MM.1S (cell line): ENCODE results near the gene NR1I2.

Source experiments
- EZH2 ChIP-seq: fragments of 300-600 bp; sonication (generic); optimal IDR thresholded peaks from 2 replicates; pipeline ENCODE3; 2017; ENCODE audit warnings: low read depth, mild to moderate bottlenecking, antibody characterized with exemption, low read length, mixed read lengths
- TF ChIP-seq, protein P1 (sequence below): fragments of 300-600 bp; sonication (generic); IDR thresholded peaks from 2 replicates; pipeline ENCODE4 v1.5.1; 2016; ENCODE audit warnings: antibody characterized with exemption, low read length, mixed read lengths

DNA sequence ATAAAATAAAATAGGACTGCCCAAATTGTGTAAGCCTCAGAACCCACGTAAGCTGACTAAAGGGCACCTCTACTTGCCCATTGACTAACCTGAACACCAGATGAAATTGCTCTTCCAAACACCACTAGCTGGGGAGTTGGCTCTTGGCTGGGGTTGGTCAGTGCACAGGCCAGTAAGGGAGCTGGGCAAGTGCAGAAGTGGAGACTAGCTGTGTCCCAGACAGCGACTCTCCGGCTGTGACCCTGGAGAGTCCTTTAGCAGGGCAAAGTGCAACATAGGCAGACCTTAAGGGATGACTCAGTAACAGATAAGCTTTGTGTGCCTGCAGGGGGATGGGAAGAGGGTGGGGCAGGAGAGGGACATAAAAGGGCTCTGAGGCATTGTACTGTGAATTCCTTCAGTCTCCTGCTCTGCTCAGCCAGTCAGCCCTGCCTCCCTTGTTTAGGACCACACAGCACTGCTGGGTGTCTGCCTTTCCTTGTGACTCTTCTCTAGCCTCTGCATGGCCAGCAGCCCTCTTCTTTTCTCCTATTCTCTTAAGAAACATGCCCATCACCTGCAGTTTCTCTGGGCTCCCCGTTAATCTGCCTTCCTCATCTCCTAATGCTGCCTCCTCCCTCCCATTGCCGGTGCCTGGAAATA lies 13.2 kb downstream of the NR1I2 start:
- TF ChIP-seq, protein P1, sequence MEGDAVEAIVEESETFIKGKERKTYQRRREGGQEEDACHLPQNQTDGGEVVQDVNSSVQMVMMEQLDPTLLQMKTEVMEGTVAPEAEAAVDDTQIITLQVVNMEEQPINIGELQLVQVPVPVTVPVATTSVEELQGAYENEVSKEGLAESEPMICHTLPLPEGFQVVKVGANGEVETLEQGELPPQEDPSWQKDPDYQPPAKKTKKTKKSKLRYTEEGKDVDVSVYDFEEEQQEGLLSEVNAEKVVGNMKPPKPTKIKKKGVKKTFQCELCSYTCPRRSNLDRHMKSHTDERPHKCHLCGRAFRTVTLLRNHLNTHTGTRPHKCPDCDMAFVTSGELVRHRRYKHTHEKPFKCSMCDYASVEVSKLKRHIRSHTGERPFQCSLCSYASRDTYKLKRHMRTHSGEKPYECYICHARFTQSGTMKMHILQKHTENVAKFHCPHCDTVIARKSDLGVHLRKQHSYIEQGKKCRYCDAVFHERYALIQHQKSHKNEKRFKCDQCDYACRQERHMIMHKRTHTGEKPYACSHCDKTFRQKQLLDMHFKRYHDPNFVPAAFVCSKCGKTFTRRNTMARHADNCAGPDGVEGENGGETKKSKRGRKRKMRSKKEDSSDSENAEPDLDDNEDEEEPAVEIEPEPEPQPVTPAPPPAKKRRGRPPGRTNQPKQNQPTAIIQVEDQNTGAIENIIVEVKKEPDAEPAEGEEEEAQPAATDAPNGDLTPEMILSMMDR: no peak
- no peak for TF ChIP-seq EZH2
